Neural cell (in vitro differentiated cells): ENCODE results near the gene RAB40B. TPM values are rescaled to one million over a fixed set of nuclear protein-coding genes. Genes with fewer than 3 reads are reported as not detected.
"Not testable (repeated sequence)": the region's sequence is repeated elsewhere in the genome, so short reads cannot be mapped to it uniquely, and the experiment has no call there.

Source experiments
- H2AFZ ChIP-seq: fragments of 200-600, 300-800 bp; sonication (generic), shearing (Covaris generic); 2 replicates; pipeline ENCODE4 v1.6.0; 2014; ENCODE audit warnings: low read depth, mild to moderate bottlenecking, antibody characterized with exemption, low read length, moderate library complexity
- H3F3A ChIP-seq: fragments of 200-600 bp; shearing (Covaris generic); 2 replicates; pipeline ENCODE4 v1.6.1; 2016; ENCODE audit warnings: mild to moderate bottlenecking, moderate library complexity, mixed read lengths, antibody characterized with exemption, low read length; ENCODE audit not compliant: insufficient read depth, poor library complexity, severe bottlenecking
- H3K27ac ChIP-seq: fragments of 200-600, 300-800 bp; sonication (generic), shearing (Covaris generic); 2 replicates; pipeline ENCODE4 v1.5.1; 2014; ENCODE audit warnings: mild to moderate bottlenecking, low read length, moderate library complexity
- H3K27me3 ChIP-seq: fragments of 300-800, 200-600 bp; sonication (generic), shearing (Covaris generic); 2 replicates; pipeline ENCODE4 v1.6.0; 2014; ENCODE audit warnings: mild to moderate bottlenecking, low read depth, low read length, moderate library complexity; ENCODE audit not compliant: insufficient read depth
- H3K36me3 ChIP-seq: fragments of 300-800, 200-600 bp; sonication (generic), shearing (Covaris generic); 2 replicates; pipeline ENCODE4 v1.5.1; 2014; ENCODE audit warnings: mild to moderate bottlenecking, antibody characterized with exemption, low read length, moderate library complexity; ENCODE audit not compliant: insufficient read depth
- H3K4me2 ChIP-seq: fragments of 300-800, 200-600 bp; sonication (generic), shearing (Covaris generic); 2 replicates; pipeline ENCODE4 v1.6.0; 2014; ENCODE audit warnings: mild to moderate bottlenecking, low read length
- H3K4me3 ChIP-seq: fragments of 300-800, 200-600 bp; sonication (generic), shearing (Covaris generic); 2 replicates; pipeline ENCODE4 v1.5.1; 2014; ENCODE audit warnings: mild to moderate bottlenecking, low read length, moderate library complexity
- H3K79me2 ChIP-seq: fragments of 200-600 bp; shearing (Covaris generic); replicated peaks from 2 replicates; pipeline ENCODE4 v1.6.0; 2014; ENCODE audit warnings: mild to moderate bottlenecking, low read length, moderate library complexity; ENCODE audit not compliant: insufficient read depth
- H3K9ac ChIP-seq: fragments of 300-800, 200-600 bp; sonication (generic), shearing (Covaris generic); 2 replicates; pipeline ENCODE4 v1.6.1; 2016; ENCODE audit warnings: mild to moderate bottlenecking, low read length, mixed read lengths
- H3K9me2 ChIP-seq: fragments of 200-600 bp; shearing (Covaris generic); 2 replicates; pipeline ENCODE4 v1.6.1; 2016; ENCODE audit warnings: mild to moderate bottlenecking, low read length, mixed read lengths; ENCODE audit not compliant: insufficient read depth
- H3K9me3 ChIP-seq: fragments of 200-600, 300-800 bp; sonication (generic), shearing (Covaris generic); 2 replicates; pipeline ENCODE4 v1.6.1; 2016; ENCODE audit warnings: mild to moderate bottlenecking, mixed run types, low read length, moderate library complexity, mixed read lengths
- H4K20me1 ChIP-seq: fragments of 200-600 bp; shearing (Covaris generic); 2 replicates; pipeline ENCODE4 v1.6.1; 2016; ENCODE audit warnings: mild to moderate bottlenecking, mixed run types; ENCODE audit not compliant: insufficient read depth
- CTCF ChIP-seq: fragments of 450-650 bp; IDR thresholded peaks from 2 replicates; pipeline ENCODE4 v1.5.1; 2014; ENCODE audit warnings: antibody characterized with exemption, mild to moderate bottlenecking, moderate library complexity; ENCODE audit not compliant: poor library complexity, severe bottlenecking
- EP300 ChIP-seq: fragments of 450-650 bp; conservative IDR thresholded peaks from 2 replicates; pipeline ENCODE4 v1.6.1; 2014; ENCODE audit warnings: antibody characterized with exemption, mild to moderate bottlenecking, moderate library complexity; ENCODE audit not compliant: poor library complexity, severe bottlenecking
- EZH2 ChIP-seq: fragments of 200-600, 300-800 bp; shearing (Covaris generic), sonication (generic); IDR thresholded peaks from 2 replicates; pipeline ENCODE4 v1.6.1; 2014; ENCODE audit warnings: antibody characterized with exemption, low read length, borderline replicate concordance, mild to moderate bottlenecking; ENCODE audit not compliant: insufficient read depth, poor library complexity, severe bottlenecking
- MXI1 ChIP-seq: fragments of 450-650 bp; conservative IDR thresholded peaks from 2 replicates; pipeline ENCODE4 v1.6.1; 2014; ENCODE audit warnings: antibody characterized with exemption, mild to moderate bottlenecking; ENCODE audit not compliant: poor library complexity, severe bottlenecking
- POLR2AphosphoS5 ChIP-seq: IDR thresholded peaks from 2 replicates; pipeline ENCODE4 v1.6.1; 2012
- RAD21 ChIP-seq: fragments of 450-650 bp; conservative IDR thresholded peaks from 2 replicates; pipeline ENCODE4 v1.6.1; 2014; ENCODE audit warnings: antibody characterized with exemption, mild to moderate bottlenecking, moderate library complexity
- REST ChIP-seq: IDR thresholded peaks from 2 replicates; pipeline ENCODE4 v1.6.1; 2012; ENCODE audit warnings: borderline replicate concordance
- SMC3 ChIP-seq: fragments of 450-650 bp; conservative IDR thresholded peaks from 2 replicates; pipeline ENCODE4 v1.6.1; 2014; ENCODE audit warnings: antibody characterized with exemption, mild to moderate bottlenecking, moderate library complexity; ENCODE audit not compliant: poor library complexity
- TAF1 ChIP-seq: IDR thresholded peaks from 2 replicates; pipeline ENCODE4 v1.6.1; 2012; ENCODE audit warnings: low read depth
- polyA plus RNA-seq: library from polyadenylated mRNA; depleted of rRNA; stranded (reverse); fragments of >200 nt; gene quantifications from 2 replicates; pipeline ENCODE4 v1.2.3, GENCODE V29; 2014

RAB40B gene
- polyA plus RNA-seq, 1 donor from 2014 or later: 37.2 TPM

- Histone ChIP-seq H3K9me3 (no peaks in the 10 kb centered on the region), H3F3A (no peaks in the 10 kb centered on the region), H3K79me2 (no peaks in the 10 kb centered on the region), H3K9ac (no peak overlapping the region), H3K27ac (no peak overlapping the region), H2AFZ (no peak overlapping the region), H3K36me3 (peaks cover 8% of the 10 kb centered on the region), H3K4me3 (no peak overlapping the region), H4K20me1 (no peaks in the 10 kb centered on the region), H3K4me2 (no peak overlapping the region), H3K27me3 (no peaks in the 10 kb centered on the region), H3K9me2 (no peaks in the 10 kb centered on the region)
- TF ChIP-seq REST: no peak
- no peak for TF ChIP-seq EZH2
- TF ChIP-seq POLR2AphosphoS5: no peak
- no peak for TF ChIP-seq SMC3
- no peak for TF ChIP-seq EP300
- TF ChIP-seq TAF1: no peak
- TF ChIP-seq RAD21: no peak
Observed at GRCh38 chr17:82655038-82655479, 43.4 kb downstream of the RAB40B start.

GRCh38 chr17:82654611-82655010, 43.9 kb downstream of the RAB40B start:
- H3K79me2 ChIP-seq, H3K36me3 ChIP-seq, H3K27ac ChIP-seq, H3K9me3 ChIP-seq, H3F3A ChIP-seq, H3K9ac ChIP-seq, H3K9me2 ChIP-seq, H3K4me3 ChIP-seq, H2AFZ ChIP-seq, H3K27me3 ChIP-seq, H4K20me1 ChIP-seq, H3K4me2 ChIP-seq: not testable (repeated sequence)

- H3K36me3 ChIP-seq: no peaks in the 10 kb centered on the region
- no peaks in the 10 kb centered on the region for H3K27me3 ChIP-seq
- H3K4me2 ChIP-seq: no peak overlapping the region
- no peak overlapping the region for H3K27ac ChIP-seq
- no peaks in the 10 kb centered on the region for H3F3A ChIP-seq
- TF ChIP-seq SMC3 (no peak), MXI1 (no peak), EZH2 (no peak), CTCF (no peak), RAD21 (no peak), EP300 (no peak), REST (no peak), TAF1 (no peak)
- H3K79me2 ChIP-seq: no peaks in the 10 kb centered on the region
- no peaks in the 10 kb centered on the region for H4K20me1 ChIP-seq
- H3K9me2 ChIP-seq: no peaks in the 10 kb centered on the region
- H3K4me3 ChIP-seq: no peak overlapping the region
- H3K9me3 ChIP-seq: no peaks in the 10 kb centered on the region
- H2AFZ ChIP-seq: no peak overlapping the region
- H3K9ac ChIP-seq: no peak overlapping the region
Observed at GRCh38 chr17:82653651-82654528, 44.6 kb downstream of the RAB40B start.
